ENCODE results near the gene RUNX2. TPM values are rescaled to one million over a fixed set of nuclear protein-coding genes. Genes with fewer than 3 reads are reported as not detected.

Gene RUNX2
- total RNA-seq, 2 experiments from 2014 or later = 2.7 to 3.0 TPM

GRCh38 chr6:45655745-45656476 lies 327.8 kb downstream of the RUNX2 start:
- DNase-seq (no peak), ATAC-seq (no peak)
- Mint-ChIP-seq H3K36me3 (ENCODE audit: low read depth) (no peaks in the 10 kb centered on the region), H3K4me3 (no peak overlapping the region), H3K27ac (no peak overlapping the region), H3K27me3 (ENCODE audit: low read depth) (no peaks in the 10 kb centered on the region), H3K4me1 (ENCODE audit: low read depth) (peaks cover 28% of the 10 kb centered on the region), H3K9me3 (ENCODE audit: insufficient read depth) (no peaks in the 10 kb centered on the region)
- POLR2A ChIA-PET = no interaction called here
- CTCF ChIA-PET = interaction anchor here (1.3 kb wide), 1 partner anchor 59 kb away, joined by 5 read pairs; no protein-coding TSS in a partner anchor

- H3K36me3 Mint-ChIP-seq (ENCODE audit: low read depth) = no peaks in the 10 kb centered on the region
- no peak overlapping the region for H3K4me3 Mint-ChIP-seq
- no peaks in the 10 kb centered on the region for H3K9me3 Mint-ChIP-seq (ENCODE audit: insufficient read depth)
- H3K4me1 Mint-ChIP-seq (ENCODE audit: low read depth) = peaks cover 32% of the 10 kb centered on the region
- no peak overlapping the region for H3K27ac Mint-ChIP-seq
- ChIA-PET POLR2A (no interaction called here), CTCF (interaction anchor here (1.3 kb wide), 1 partner anchor 58 kb away, joined by 5 read pairs; no protein-coding TSS in a partner anchor)
- peaks cover 3% of the 10 kb centered on the region for H3K27me3 Mint-ChIP-seq (ENCODE audit: low read depth)
- DNase-seq (no peak), ATAC-seq (no peak)
Observed at GRCh38 chr6:45657226-45657625, 329.1 kb downstream of the RUNX2 start.

- Mint-ChIP-seq H3K36me3 (ENCODE audit: low read depth) (no peaks in the 10 kb centered on the region), H3K4me1 (ENCODE audit: low read depth) (peaks cover 32% of the 10 kb centered on the region), H3K4me3 (no peak overlapping the region), H3K27ac (no peak overlapping the region), H3K9me3 (ENCODE audit: insufficient read depth) (no peaks in the 10 kb centered on the region), H3K27me3 (ENCODE audit: low read depth) (peaks cover 9% of the 10 kb centered on the region)
- POLR2A ChIA-PET = no interaction called here
- DNase-seq = no peak
- CTCF ChIA-PET = interaction anchor here (1.0 to 1.3 kb wide), 2 partner anchors 19 to 71 kb away, joined by 3 to 4 read pairs; no protein-coding TSS in a partner anchor
- no peak for ATAC-seq
Observed at GRCh38 chr6:45658400-45658799, 330.3 kb downstream of the RUNX2 start.

- peaks cover 36% of the 10 kb centered on the region for H3K4me1 Mint-ChIP-seq (ENCODE audit: low read depth)
- no peaks in the 10 kb centered on the region for H3K36me3 Mint-ChIP-seq (ENCODE audit: low read depth)
- ATAC-seq (no peak), DNase-seq (peak; percentile 26)
- CTCF ChIA-PET = interaction anchor here (1.3 kb wide), 1 partner anchor 72 kb away, joined by 3 read pairs; no protein-coding TSS in a partner anchor
- POLR2A ChIA-PET = no interaction called here
- no peaks in the 10 kb centered on the region for H3K9me3 Mint-ChIP-seq (ENCODE audit: insufficient read depth)
- peaks cover 9% of the 10 kb centered on the region for H3K27me3 Mint-ChIP-seq (ENCODE audit: low read depth)
- no peak overlapping the region for H3K4me3 Mint-ChIP-seq
- H3K27ac Mint-ChIP-seq = no peak overlapping the region
Observed at GRCh38 chr6:45658958-45659357, 330.8 kb downstream of the RUNX2 start.

GRCh38 chr6:45661661-45662060 lies 333.5 kb downstream of the RUNX2 start:
- H3K27me3 Mint-ChIP-seq (ENCODE audit: low read depth) = peaks cover 11% of the 10 kb centered on the region
- H3K36me3 Mint-ChIP-seq (ENCODE audit: low read depth) = no peaks in the 10 kb centered on the region
- POLR2A ChIA-PET = interaction anchor here (2.0 kb wide), 1 partner anchor 15 kb away, joined by 6 read pairs; no protein-coding TSS in a partner anchor
- no peaks in the 10 kb centered on the region for H3K9me3 Mint-ChIP-seq (ENCODE audit: insufficient read depth)
- H3K27ac Mint-ChIP-seq = no peak overlapping the region
- H3K4me3 Mint-ChIP-seq = no peak overlapping the region
- no peak for ATAC-seq
- DNase-seq = no peak
- CTCF ChIA-PET = interaction anchor here (1.3 to 4.2 kb wide), 2 partner anchors 15 to 1006 kb away, joined by 3 to 18 read pairs; no protein-coding TSS in a partner anchor
- H3K4me1 Mint-ChIP-seq (ENCODE audit: low read depth) = peaks cover 53% of the 10 kb centered on the region

- Mint-ChIP-seq H3K4me1 (ENCODE audit: low read depth) (peaks cover 47% of the 10 kb centered on the region), H3K4me3 (no peak overlapping the region)
- POLR2A ChIA-PET = interaction anchor here (0.7 kb wide), 1 partner anchor 83 kb away, joined by 4 read pairs; no protein-coding TSS in a partner anchor
Observed at GRCh38 chr6:45663251-45664221, 335.4 kb downstream of the RUNX2 start.

GRCh38 chr6:45664707-45665106 lies 336.6 kb downstream of the RUNX2 start:
- Mint-ChIP-seq H3K27me3 (ENCODE audit: low read depth) (peaks cover 11% of the 10 kb centered on the region), H3K4me1 (ENCODE audit: low read depth) (peaks cover 36% of the 10 kb centered on the region), H3K4me3 (no peak overlapping the region), H3K9me3 (ENCODE audit: insufficient read depth) (no peaks in the 10 kb centered on the region), H3K27ac (no peak overlapping the region), H3K36me3 (ENCODE audit: low read depth) (no peaks in the 10 kb centered on the region)
- DNase-seq (no peak), ATAC-seq (no peak)
- POLR2A ChIA-PET = no interaction called here
- CTCF ChIA-PET = interaction anchor here (0.6 to 1.4 kb wide), 3 partner anchors 50 to 258 kb away, joined by 3 to 4 read pairs (median 3); no protein-coding TSS in a partner anchor

More at GRCh38 chr6:45663251-45664221, 335.4 kb downstream of the RUNX2 start:
- CTCF ChIA-PET = interaction anchor here (0.9 to 4.2 kb wide), 4 partner anchors 14 to 259 kb away, joined by 3 to 18 read pairs (median 4); no protein-coding TSS in a partner anchor
- H3K27ac Mint-ChIP-seq = no peak overlapping the region
- peak; percentile 77 for ATAC-seq
- peak; percentile 55 for DNase-seq
- H3K36me3 Mint-ChIP-seq (ENCODE audit: low read depth) = no peaks in the 10 kb centered on the region
- H3K9me3 Mint-ChIP-seq (ENCODE audit: insufficient read depth) = no peaks in the 10 kb centered on the region
- H3K27me3 Mint-ChIP-seq (ENCODE audit: low read depth) = peaks cover 11% of the 10 kb centered on the region

- Mint-ChIP-seq H3K36me3 (ENCODE audit: low read depth) (no peaks in the 10 kb centered on the region), H3K4me1 (ENCODE audit: low read depth) (peaks cover 28% of the 10 kb centered on the region), H3K27ac (no peak overlapping the region), H3K27me3 (ENCODE audit: low read depth) (peaks cover 11% of the 10 kb centered on the region), H3K9me3 (ENCODE audit: insufficient read depth) (no peaks in the 10 kb centered on the region), H3K4me3 (no peak overlapping the region)
- ATAC-seq (no peak), DNase-seq (no peak)
- ChIA-PET POLR2A (no interaction called here), CTCF (no interaction called here)
Observed at GRCh38 chr6:45665859-45666258, 337.7 kb downstream of the RUNX2 start.

GRCh38 chr6:45666846-45667245 lies 338.7 kb downstream of the RUNX2 start:
- no peak overlapping the region for H3K4me3 Mint-ChIP-seq
- H3K4me1 Mint-ChIP-seq (ENCODE audit: low read depth) = peaks cover 23% of the 10 kb centered on the region
- H3K27me3 Mint-ChIP-seq (ENCODE audit: low read depth) = peaks cover 7% of the 10 kb centered on the region
- no peaks in the 10 kb centered on the region for H3K9me3 Mint-ChIP-seq (ENCODE audit: insufficient read depth)
- H3K27ac Mint-ChIP-seq = no peak overlapping the region
- ATAC-seq = no peak
- ChIA-PET POLR2A (no interaction called here), CTCF (no interaction called here)
- no peak for DNase-seq
- H3K36me3 Mint-ChIP-seq (ENCODE audit: low read depth) = no peaks in the 10 kb centered on the region

GRCh38 chr6:45667300-45667699 lies 339.2 kb downstream of the RUNX2 start:
- no peak for ATAC-seq
- H3K27ac Mint-ChIP-seq = no peak overlapping the region
- H3K9me3 Mint-ChIP-seq (ENCODE audit: insufficient read depth) = no peaks in the 10 kb centered on the region
- no peak for DNase-seq
- H3K27me3 Mint-ChIP-seq (ENCODE audit: low read depth) = peaks cover 7% of the 10 kb centered on the region
- ChIA-PET POLR2A (no interaction called here), CTCF (no interaction called here)
- H3K4me3 Mint-ChIP-seq = no peak overlapping the region
- no peaks in the 10 kb centered on the region for H3K36me3 Mint-ChIP-seq (ENCODE audit: low read depth)
- peaks cover 23% of the 10 kb centered on the region for H3K4me1 Mint-ChIP-seq (ENCODE audit: low read depth)

GRCh38 chr6:45667766-45668165 lies 339.6 kb downstream of the RUNX2 start:
- CTCF ChIA-PET = no interaction called here
- DNase-seq = no peak
- Mint-ChIP-seq H3K4me3 (no peak overlapping the region), H3K36me3 (ENCODE audit: low read depth) (no peaks in the 10 kb centered on the region), H3K9me3 (ENCODE audit: insufficient read depth) (no peaks in the 10 kb centered on the region), H3K4me1 (ENCODE audit: low read depth) (peaks cover 23% of the 10 kb centered on the region), H3K27ac (no peak overlapping the region), H3K27me3 (ENCODE audit: low read depth) (peaks cover 4% of the 10 kb centered on the region)
- ATAC-seq = no peak
- POLR2A ChIA-PET = no interaction called here

Measured in activated CD8-positive, alpha-beta T cell treated with anti-CD3 and anti-CD28 coated beads, Interleukin-2, amount 10 ng/mL, durations not matched to agents 7 days and 5 days (primary cell).